Esophagus muscularis mucosa (tissue), 4 donors: Measurements from ENCODE around the gene PNP.

Experiments used
- CTCF ChIP-seq, 3 experiments: fragments of 200-600 bp in 2 of 3; fragments of 450-650 bp in 1 of 3; sonication (generic) in 2 of 3; IDR thresholded peaks; one replicate each; pipeline ENCODE4 v1.5.1; 2017 to 2019; ENCODE audit warnings: antibody characterized with exemption in 3 of 3, mild to moderate bottlenecking in 2 of 3, moderate library complexity in 1 of 3
- EP300 ChIP-seq: sonication (generic); formaldehyde crosslinking; IDR thresholded peaks from one replicate; pipeline ENCODE4 v1.6.1; 2017; ENCODE audit warnings: antibody characterized with exemption
- POLR2A ChIP-seq: fragments of 450-650 bp; IDR thresholded peaks from one replicate; pipeline ENCODE4 v1.6.1; 2017; ENCODE audit warnings: antibody characterized with exemption, moderate library complexity, mild to moderate bottlenecking, low read depth
- POLR2AphosphoS5 ChIP-seq, 2 donors: sonication (generic); formaldehyde crosslinking; IDR thresholded peaks; one replicate each; pipeline ENCODE4 v1.6.1; 2017; ENCODE audit warnings: antibody characterized with exemption in 2 of 2

GRCh38 chr14:20516921-20517320, 47.7 kb downstream of the PNP start:
- TF ChIP-seq CTCF (IDR thresholded peaks at IDR 0.05) (no peak), POLR2A (no peak), EP300 (no peak), POLR2AphosphoS5 (IDR thresholded peaks at IDR 0.05) (no peak)
